H1 (cell line): ENCODE data around the gene KIR2DL3. TPM values are rescaled to one million over a fixed set of nuclear protein-coding genes. Genes with fewer than 3 reads are reported as not detected.

Experiments used
- CTCF ChIA-PET: fragments of 300-600 bp; sonication (Branson Sonifier 250); formaldehyde crosslinking; loops from one replicate; lab custom pipeline; 2021; ENCODE audit not compliant: partially characterized antibody; lab: Charles Lee
- POLR2A ChIA-PET: fragments of 300-600 bp; sonication (Branson Sonifier 250); formaldehyde crosslinking; loops from one replicate; lab custom pipeline; 2021; ENCODE audit warnings: inconsistent platforms; ENCODE audit not compliant: partially characterized antibody; lab: Charles Lee
- DNase-seq, 2 experiments: peaks; one replicate each; pipeline versions ENCODE4 v3.0.0 to v3.0.0-alpha.2; 2010 to 2022; ENCODE audit warnings: low spot score in 2 of 2, low read depth in 1 of 2, mixed read lengths in 1 of 2
- FAIRE-seq: peaks from 2 replicates; lab custom pipeline; 2011; peaks lifted over from hg19 to GRCh38; lab: Jason Lieb, UNC
- H2AFZ ChIP-seq: 2 replicates; pipeline ENCODE4 v1.8.1; 2012; ENCODE audit warnings: low read length, inconsistent platforms
- H2AK5ac ChIP-seq: 2 replicates; pipeline ENCODE4 v1.6.1; 2013; ENCODE audit warnings: low read depth, low read length
- H2BK120ac ChIP-seq: replicated peaks from 2 replicates; pipeline ENCODE3; 2013; ENCODE audit warnings: low read depth, low read length, inconsistent platforms
- H2BK12ac ChIP-seq: 2 replicates; pipeline ENCODE4 v1.6.1; 2013; ENCODE audit warnings: low read depth, low read length
- H2BK15ac ChIP-seq: 2 replicates; pipeline ENCODE4 v1.6.1; 2013; ENCODE audit warnings: low read length
- H2BK20ac ChIP-seq: 2 replicates; pipeline ENCODE4 v1.6.1; 2013; ENCODE audit warnings: low read length
- H2BK5ac ChIP-seq: 2 replicates; pipeline ENCODE4 v1.6.1; 2013; ENCODE audit warnings: low read depth, low read length
- H3K14ac ChIP-seq: 2 replicates; pipeline ENCODE4 v1.6.1; 2013; ENCODE audit warnings: inconsistent platforms; ENCODE audit not compliant: insufficient read length
- H3K18ac ChIP-seq: 2 replicates; pipeline ENCODE4 v1.6.1; 2013; ENCODE audit warnings: low read length; ENCODE audit errors: extremely low read depth
- H3K23ac ChIP-seq: 2 replicates; pipeline ENCODE4 v1.6.1; 2013; ENCODE audit warnings: inconsistent platforms; ENCODE audit not compliant: insufficient read length
- H3K23me2 ChIP-seq: 2 replicates; pipeline ENCODE4 v1.6.1; 2013; ENCODE audit warnings: low read depth, low read length
- H3K27ac ChIP-seq: 2 replicates; pipeline ENCODE4 v1.6.1; 2011; ENCODE audit warnings: low read depth, low read length, inconsistent platforms
- H3K27me3 ChIP-seq, 4 experiments: replicated peaks in 1 of 4; 1 replicate in 1 of 4; 2 replicates in 3 of 4; pipeline versions ENCODE4 v1.6.1 to v1.8.1; 2011 to 2013; ENCODE audit warnings: low read length in 3 of 4, mild to moderate bottlenecking in 3 of 4, inconsistent platforms in 2 of 4, mixed read lengths in 2 of 4, moderate library complexity in 1 of 4; ENCODE audit not compliant: control insufficient read depth in 3 of 4, insufficient read depth in 3 of 4; ENCODE audit errors: extremely low read depth in 1 of 4
- H3K36me3 ChIP-seq, 4 experiments: 2 replicates each; pipeline versions ENCODE4 v1.6.1 to v1.8.1; 2011 to 2013; ENCODE audit warnings: mild to moderate bottlenecking in 4 of 4, low read length in 3 of 4, moderate library complexity in 2 of 4, control low read depth in 1 of 4, inconsistent platforms in 1 of 4; ENCODE audit not compliant: insufficient read depth in 4 of 4, control insufficient read depth in 2 of 4
- H3K4ac ChIP-seq: replicated peaks from 2 replicates; pipeline ENCODE3; 2013; ENCODE audit warnings: low read length, low read depth, mixed read lengths, inconsistent platforms; ENCODE audit not compliant: insufficient read length
- H3K4me1 ChIP-seq, 4 experiments: replicated peaks in 1 of 4; 1 replicate in 1 of 4; 2 replicates in 3 of 4; pipeline versions ENCODE4 v1.6.1 to v1.8.1; 2011 to 2013; ENCODE audit warnings: low read length in 3 of 4, inconsistent platforms in 2 of 4, mixed read lengths in 1 of 4; ENCODE audit not compliant: insufficient read depth in 4 of 4, control insufficient read depth in 3 of 4
- H3K4me2 ChIP-seq, 2 experiments: 2 replicates each; pipeline versions ENCODE4 v1.6.1 to v1.8.1; 2011 to 2013; ENCODE audit warnings: low read depth in 2 of 2, low read length in 2 of 2, control low read depth in 1 of 2, inconsistent platforms in 1 of 2, mild to moderate bottlenecking in 1 of 2; ENCODE audit not compliant: insufficient read depth in 1 of 2
- H3K4me3 ChIP-seq, 4 experiments: fragments of 200-600, 300-600 bp in 1 of 4; sonication (generic), shearing (Covaris generic), sonication (Bioruptor Twin) in 1 of 4; 2 replicates each; pipeline versions ENCODE4 v1.5.1 to v1.8.1; 2011 to 2016; ENCODE audit warnings: low read length in 4 of 4, low read depth in 3 of 4, control low read depth in 2 of 4, inconsistent platforms in 2 of 4, mild to moderate bottlenecking in 2 of 4, mixed read lengths in 1 of 4, moderate library complexity in 1 of 4; ENCODE audit not compliant: insufficient read depth in 2 of 4; ENCODE audit errors: extremely low read depth in 1 of 4
- H3K56ac ChIP-seq: replicated peaks from 2 replicates; pipeline ENCODE3; 2013; ENCODE audit warnings: low read depth, mild to moderate bottlenecking, mixed read lengths, low read length, inconsistent platforms; ENCODE audit not compliant: insufficient read length
- H3K79me1 ChIP-seq: 2 replicates; pipeline ENCODE4 v1.6.1; 2013; ENCODE audit warnings: low read depth, low read length, control low read depth
- H3K79me2 ChIP-seq, 2 experiments: 2 replicates each; pipeline versions ENCODE4 v1.6.1 to v1.8.1; 2012 to 2013; ENCODE audit warnings: low read length in 2 of 2, mild to moderate bottlenecking in 2 of 2, inconsistent platforms in 1 of 2; ENCODE audit not compliant: insufficient read depth in 2 of 2, control insufficient read depth in 1 of 2
- H3K9ac ChIP-seq, 4 experiments: replicated peaks in 1 of 4; 1 replicate in 1 of 4; 2 replicates in 3 of 4; pipeline versions ENCODE4 v1.6.1 to v1.8.1; 2011 to 2013; ENCODE audit warnings: low read depth in 3 of 4, low read length in 3 of 4, control low read depth in 2 of 4, mild to moderate bottlenecking in 2 of 4, moderate library complexity in 2 of 4, inconsistent platforms in 1 of 4; ENCODE audit errors: extremely low read depth in 1 of 4
- H3K9me3 ChIP-seq, 2 experiments: 2 replicates each; pipeline versions ENCODE4 v1.6.1 to v1.8.1; 2012 to 2013; ENCODE audit warnings: mild to moderate bottlenecking in 2 of 2, moderate library complexity in 2 of 2, control low read depth in 1 of 2, inconsistent platforms in 1 of 2, low read depth in 1 of 2, low read length in 1 of 2, mixed read lengths in 1 of 2; ENCODE audit not compliant: insufficient read depth in 2 of 2
- H4K20me1 ChIP-seq, 2 experiments: replicated peaks in 1 of 2; 2 replicates each; pipeline versions ENCODE3 to v1.8.1; 2011 to 2013; ENCODE audit warnings: inconsistent platforms in 2 of 2, low read length in 2 of 2, mild to moderate bottlenecking in 1 of 2; ENCODE audit not compliant: insufficient read depth in 2 of 2, control insufficient read depth in 1 of 2
- H4K5ac ChIP-seq: 2 replicates; pipeline ENCODE4 v1.6.1; 2013; ENCODE audit warnings: low read length, low read depth, mixed read lengths, inconsistent platforms; ENCODE audit not compliant: insufficient read length
- H4K8ac ChIP-seq: 2 replicates; pipeline ENCODE4 v1.8.0; 2013; ENCODE audit warnings: mild to moderate bottlenecking, moderate library complexity, low read length, inconsistent platforms; ENCODE audit not compliant: insufficient read depth; ENCODE audit errors: extremely low read depth
- H4K91ac ChIP-seq: replicated peaks from 2 replicates; pipeline ENCODE3; 2013; ENCODE audit warnings: low read length, mixed read lengths, inconsistent platforms; ENCODE audit not compliant: insufficient read length
- CEBPB ChIP-seq: IDR thresholded peaks from 2 replicates; pipeline ENCODE4 v1.6.1; 2012; ENCODE audit warnings: low read depth, low read length
- CHD1 ChIP-seq: IDR thresholded peaks from 2 replicates; pipeline ENCODE4 v1.6.1; 2012; ENCODE audit warnings: low read depth, low read length, improper control_type of control experiment
- FOSL1 ChIP-seq: IDR thresholded peaks from 2 replicates; pipeline ENCODE4 v1.6.1; 2011; ENCODE audit warnings: mild to moderate bottlenecking, low read depth, low read length, moderate library complexity; ENCODE audit not compliant: insufficient read depth
- GABPA ChIP-seq: IDR thresholded peaks from 2 replicates; pipeline ENCODE4 v1.6.1; 2011; ENCODE audit warnings: mild to moderate bottlenecking, low read length, moderate library complexity, borderline replicate concordance; ENCODE audit not compliant: insufficient read depth
- GTF2F1 ChIP-seq: IDR thresholded peaks from 2 replicates; pipeline ENCODE4 v1.6.1; 2012; ENCODE audit warnings: low read depth, low read length, improper control_type of control experiment, borderline replicate concordance
- RFX5 ChIP-seq: IDR thresholded peaks from 2 replicates; pipeline ENCODE4 v1.6.1; 2011; ENCODE audit warnings: low read depth, low read length, improper control_type of control experiment, borderline replicate concordance
- SAP30 ChIP-seq: fragments of 300-600 bp; sonication (generic); IDR thresholded peaks from 2 replicates; pipeline ENCODE4 v1.7.1; 2012; ENCODE audit warnings: low read length, moderate library complexity, mild to moderate bottlenecking, inconsistent platforms; ENCODE audit not compliant: insufficient read depth, insufficient replicate concordance
- WGBS, 2 experiments: shearing (Covaris generic) in 1 of 2; methylation state at CpG; one replicate each; pipeline versions ENCODE4 v1.1.6 to v1.1.7; 2013 to 2015; ENCODE audit warnings: low lambda C conversion rate in 2 of 2, mixed read lengths in 2 of 2, inconsistent platforms in 1 of 2, low coverage in 1 of 2, missing lambda C conversion rate in 1 of 2; ENCODE audit not compliant: insufficient replicate concordance in 2 of 2, insufficient coverage in 1 of 2, insufficient read length in 1 of 2; ENCODE audit errors: extremely low coverage in 1 of 2, missing lambda C conversion rate in 1 of 2; 5-methylcytosine and 5-hydroxymethylcytosine counted together
- polyA plus RNA-seq, 7 experiments: library from polyadenylated mRNA; depleted of rRNA in 3 of 7; stranded (reverse) in 5 of 7; unstranded in 2 of 7; fragments of >200 nt in 5 of 7; fragments of 200-250 nt in 2 of 7; gene quantifications; 1 replicate in 5 of 7; 2 replicates in 1 of 7; 4 replicates in 1 of 7; pipeline versions ENCODE4 v1.2.1 to v1.2.3, GENCODE V29; 2011 to 2013; ENCODE audit warnings: missing spikeins in 2 of 7, mixed read lengths in 2 of 7
- total RNA-seq: library from RNA; stranded (reverse); fragmentation: NEBNext Ultra II Directional; extraction: Animal tissue kit (Norgen Biotek cat#: 25700); gene quantifications from 2 replicates; pipeline ENCODE4 v1.2.1, GENCODE V29; 2021

KIR2DL3 gene
- total and polyA plus RNA-seq, 2 of the 8 experiments (the other 6 are each of a cell fraction or from before 2014, with no cell fraction given), result not detected

- DNase-seq, result no peak
- no peak overlapping the region for H2AFZ ChIP-seq
- no peak overlapping the region for H2BK5ac ChIP-seq
- H3K56ac ChIP-seq, result no peak overlapping the region
- H3K4ac ChIP-seq, result no peak overlapping the region
- H3K4me3 ChIP-seq, result no peak overlapping the region
- H4K5ac ChIP-seq, result no peak overlapping the region
- no peak overlapping the region for H2AK5ac ChIP-seq
- no peak overlapping the region for H3K27ac ChIP-seq
- no peaks in the 10 kb centered on the region for H3K27me3 ChIP-seq
- no peak overlapping the region for H3K14ac ChIP-seq
- peaks cover 70 to 73% of the 10 kb centered on the region in 2 experiments for H3K9me3 ChIP-seq
- H3K79me2 ChIP-seq, result no peaks in the 10 kb centered on the region
- H3K36me3 ChIP-seq, result peaks cover 0 to 4% (median 0%) of the 10 kb centered on the region in 4 experiments; a peak in 1 of 8 replicates
- H3K23me2 ChIP-seq, result no peaks in the 10 kb centered on the region
- H2BK20ac ChIP-seq, result no peak overlapping the region
- H2BK120ac ChIP-seq, result no peak overlapping the region
- no peak overlapping the region for H3K23ac ChIP-seq
- POLR2A ChIA-PET, result no interaction called here
- 54% methylated on average over 3 of the region's 3 CpGs; no CpG with 5 or more reads in 1 of the 2 experiments for WGBS, 2 experiments
- no peak overlapping the region for H3K18ac ChIP-seq
- H2BK12ac ChIP-seq, result no peak overlapping the region
- CTCF ChIA-PET, result no interaction called here
- H3K79me1 ChIP-seq, result no peaks in the 10 kb centered on the region
- TF ChIP-seq RFX5 (no peak), FOSL1 (no peak), SAP30 (no peak), GABPA (no peak), CEBPB (no peak), GTF2F1 (no peak), CHD1 (no peak)
- TF ChIP-seq, all 59 proteins: peak for 0
- Histone ChIP-seq H4K8ac (no peak overlapping the region), H3K4me1 (no peaks in the 10 kb centered on the region), H3K9ac (no peak overlapping the region), H2BK15ac (no peak overlapping the region), H4K20me1 (no peaks in the 10 kb centered on the region), H3K4me2 (no peak overlapping the region), H4K91ac (no peak overlapping the region)
- no peak for FAIRE-seq
Measured at GRCh38 chr19:54724644-54725043, 13.7 kb upstream of the KIR2DL3 start.
